Measurements from ENCODE around the gene C12orf42.

C12orf42 gene

DNA sequence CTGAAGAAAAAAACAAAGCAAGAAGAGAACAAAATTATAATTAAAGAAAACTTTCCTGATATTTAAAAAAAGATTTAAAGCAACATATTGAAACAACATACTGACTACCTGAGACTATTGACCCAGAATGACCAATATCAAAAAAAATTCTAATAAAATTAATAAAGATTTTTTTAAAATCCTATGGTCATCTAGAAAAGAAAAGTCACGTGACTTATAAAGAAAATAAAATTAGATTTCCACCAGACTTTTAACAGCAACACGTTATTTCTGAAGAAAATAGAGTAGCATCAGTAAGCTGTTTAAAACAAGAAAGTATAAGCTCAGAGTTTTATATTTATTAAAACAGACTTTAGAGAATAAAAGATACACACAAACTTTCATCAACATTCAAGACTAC lies 238.0 kb downstream of the C12orf42 start:
- DNase-seq (ENCODE audit: low spot score) = no peak
